HEK293 (cell line): ENCODE results near the gene BCS1L.

Experiments used
- EGR2 ChIP-seq: fragments of 450-650 bp; formaldehyde crosslinking; IDR thresholded peaks from 2 replicates; pipeline ENCODE4 v1.5.1; 2016; ENCODE audit warnings: low read depth, missing biosample characterization, missing genetic modification characterization
- GLIS1 ChIP-seq: fragments of 450-650 bp; formaldehyde crosslinking; IDR thresholded peaks from 2 replicates; pipeline ENCODE4 v1.5.1; 2016; ENCODE audit warnings: missing biosample characterization, missing genetic modification characterization
- HOXD13 ChIP-seq: sonication (generic); formaldehyde crosslinking; IDR thresholded peaks from 2 replicates; pipeline ENCODE4 v1.8.0; 2022; ENCODE audit warnings: missing genetic modification reagents, borderline replicate concordance
- KLF1 ChIP-seq: fragments of 450-650 bp; formaldehyde crosslinking; IDR thresholded peaks from 2 replicates; pipeline ENCODE4 v1.5.1; 2016; ENCODE audit warnings: missing biosample characterization, missing genetic modification characterization
- KLF7 ChIP-seq: fragments of 450-650 bp; formaldehyde crosslinking; IDR thresholded peaks from 2 replicates; pipeline ENCODE4 v1.5.1; 2016; ENCODE audit warnings: missing biosample characterization, missing genetic modification characterization, borderline replicate concordance
- ZFHX2 ChIP-seq: fragments of 450-650 bp; formaldehyde crosslinking; conservative IDR thresholded peaks from 2 replicates; pipeline ENCODE4 v1.5.1; 2016; ENCODE audit warnings: missing biosample characterization, missing genetic modification characterization
- ZNF10 ChIP-seq: fragments of 450-650 bp; formaldehyde crosslinking; IDR thresholded peaks from 2 replicates; pipeline ENCODE4 v1.5.1; 2017; ENCODE audit warnings: missing biosample characterization, missing genetic modification characterization
- ZNF133 ChIP-seq: fragments of 450-650 bp; formaldehyde crosslinking; IDR thresholded peaks from 2 replicates; pipeline ENCODE4 v1.5.1; 2016; ENCODE audit warnings: missing biosample characterization, missing genetic modification characterization
- ZNF174 ChIP-seq: fragments of 450-650 bp; formaldehyde crosslinking; IDR thresholded peaks from 2 replicates; pipeline ENCODE4 v1.5.0; 2017; ENCODE audit warnings: missing biosample characterization, mild to moderate bottlenecking, missing genetic modification characterization
- ZNF214 ChIP-seq: fragments of 450-650 bp; formaldehyde crosslinking; IDR thresholded peaks from 2 replicates; pipeline ENCODE4 v1.5.1; 2017; ENCODE audit warnings: missing biosample characterization, mild to moderate bottlenecking, missing genetic modification characterization, borderline replicate concordance
- ZNF354C ChIP-seq: fragments of 450-650 bp; formaldehyde crosslinking; IDR thresholded peaks from 2 replicates; pipeline ENCODE4 v1.5.1; 2016; ENCODE audit warnings: missing biosample characterization, missing genetic modification characterization, low read depth, borderline replicate concordance
- ZNF391 ChIP-seq: fragments of 450-650 bp; formaldehyde crosslinking; IDR thresholded peaks from 2 replicates; pipeline ENCODE4 v1.5.1; 2016; ENCODE audit warnings: low read depth, missing biosample characterization, missing genetic modification characterization, borderline replicate concordance
- ZNF404 ChIP-seq: fragments of 450-650 bp; formaldehyde crosslinking; IDR thresholded peaks from 2 replicates; pipeline ENCODE4 v1.5.1; 2017; ENCODE audit warnings: missing biosample characterization, missing genetic modification characterization
- ZNF571 ChIP-seq: fragments of 450-650 bp; formaldehyde crosslinking; IDR thresholded peaks from 2 replicates; pipeline ENCODE4 v1.5.0; 2017; ENCODE audit warnings: missing biosample characterization, missing genetic modification characterization
- ZNF658 ChIP-seq: fragments of 450-650 bp; formaldehyde crosslinking; IDR thresholded peaks from 2 replicates; pipeline ENCODE4; 2016; ENCODE audit warnings: missing biosample characterization, missing genetic modification characterization
- ZNF792 ChIP-seq: fragments of 450-650 bp; formaldehyde crosslinking; IDR thresholded peaks from 2 replicates; pipeline ENCODE4 v1.5.1; 2016; ENCODE audit warnings: missing biosample characterization, missing genetic modification characterization
- ZSCAN16 ChIP-seq: fragments of 450-650 bp; formaldehyde crosslinking; IDR thresholded peaks from 2 replicates; pipeline ENCODE4 v1.5.1; 2016; ENCODE audit warnings: missing biosample characterization, missing genetic modification characterization
- ZSCAN30 ChIP-seq: fragments of 450-650 bp; IDR thresholded peaks from 2 replicates; pipeline ENCODE4 v1.5.1; 2018; ENCODE audit warnings: missing biosample characterization, mild to moderate bottlenecking, missing genetic modification characterization, moderate library complexity
- TF ChIP-seq, protein P1 (sequence below): fragments of 450-650 bp; formaldehyde crosslinking; IDR thresholded peaks from 2 replicates; pipeline ENCODE4 v1.5.1; 2016; ENCODE audit warnings: missing biosample characterization, missing genetic modification characterization
- TF ChIP-seq, protein P2 (sequence below): fragments of 450-650 bp; formaldehyde crosslinking; IDR thresholded peaks from 2 replicates; pipeline ENCODE4 v1.5.1; 2016; ENCODE audit warnings: missing biosample characterization, missing genetic modification characterization, low read depth
- TF ChIP-seq, protein P3 (sequence below): fragments of 450-650 bp; formaldehyde crosslinking; IDR thresholded peaks from 2 replicates; pipeline ENCODE4 v1.5.1; 2017; ENCODE audit warnings: missing biosample characterization, missing genetic modification characterization
- TF ChIP-seq, protein P4 (sequence below): fragments of 450-650 bp; formaldehyde crosslinking; IDR thresholded peaks from 2 replicates; pipeline ENCODE4 v1.5.1; 2016; ENCODE audit warnings: missing biosample characterization, missing genetic modification characterization
- TF ChIP-seq, protein P5 (sequence below): fragments of 450-650 bp; formaldehyde crosslinking; IDR thresholded peaks from 2 replicates; pipeline ENCODE4 v1.5.1; 2016; ENCODE audit warnings: missing biosample characterization, missing genetic modification characterization, borderline replicate concordance

The BCS1L gene

DNA sequence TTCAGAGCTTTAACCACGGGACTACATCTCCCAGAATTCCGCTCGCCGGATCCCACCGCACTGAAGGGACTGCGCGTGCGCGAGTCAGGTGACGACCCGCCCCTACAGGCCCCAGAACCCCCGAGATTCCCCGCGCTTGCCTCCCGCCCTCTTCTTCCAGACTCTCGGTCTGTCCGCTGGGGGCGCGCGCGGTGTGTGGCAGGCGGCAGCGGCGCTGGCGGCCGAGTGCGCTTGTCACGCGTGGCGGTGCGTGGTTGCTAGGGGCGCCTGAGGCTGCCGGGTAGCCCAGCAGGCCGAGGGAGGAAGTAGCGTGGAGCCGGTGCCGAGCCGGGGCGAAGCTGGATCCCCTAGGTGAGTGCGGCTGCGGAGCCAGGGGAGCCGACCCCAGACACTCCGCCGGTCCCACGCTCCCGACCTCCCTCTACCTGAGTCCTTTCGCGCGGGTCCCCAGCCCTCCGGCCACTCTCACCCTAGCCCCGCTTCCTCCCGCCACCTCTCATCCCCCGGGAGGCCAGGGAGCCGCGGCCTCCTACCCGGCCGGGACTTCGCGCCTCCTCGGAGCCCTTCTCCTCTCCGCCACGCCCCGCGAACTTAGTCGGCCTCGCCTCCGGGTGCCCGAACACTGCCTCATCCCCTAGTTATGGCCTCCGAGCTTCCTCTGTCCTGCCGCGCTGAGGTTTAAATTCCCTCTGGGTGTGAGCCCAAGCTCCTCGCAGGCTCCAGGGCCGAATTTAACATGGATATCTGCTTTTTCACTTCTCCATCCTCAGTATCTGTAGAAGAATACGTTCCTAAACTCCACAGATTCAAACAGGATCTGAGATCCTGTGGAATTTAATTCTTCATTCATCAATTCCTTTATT, 51.4 kb downstream of the BCS1L start, which contains the start of gene TTLL4 (continued):
- no peak for TF ChIP-seq ZNF658 (tag by site-specific recombination)
- no peak for TF ChIP-seq ZNF174 (tag by site-specific recombination)
- TF ChIP-seq, protein P1, sequence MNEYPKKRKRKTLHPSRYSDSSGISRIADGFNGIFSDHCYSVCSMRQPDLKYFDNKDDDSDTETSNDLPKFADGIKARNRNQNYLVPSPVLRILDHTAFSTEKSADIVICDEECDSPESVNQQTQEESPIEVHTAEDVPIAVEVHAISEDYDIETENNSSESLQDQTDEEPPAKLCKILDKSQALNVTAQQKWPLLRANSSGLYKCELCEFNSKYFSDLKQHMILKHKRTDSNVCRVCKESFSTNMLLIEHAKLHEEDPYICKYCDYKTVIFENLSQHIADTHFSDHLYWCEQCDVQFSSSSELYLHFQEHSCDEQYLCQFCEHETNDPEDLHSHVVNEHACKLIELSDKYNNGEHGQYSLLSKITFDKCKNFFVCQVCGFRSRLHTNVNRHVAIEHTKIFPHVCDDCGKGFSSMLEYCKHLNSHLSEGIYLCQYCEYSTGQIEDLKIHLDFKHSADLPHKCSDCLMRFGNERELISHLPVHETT (tag by site-specific recombination): peak; percentile 52; the same call in 1 of the 2 replicates
- no peak for TF ChIP-seq ZNF133 (tag by site-specific recombination)
- peak; percentile 74 for TF ChIP-seq GLIS1 (tag by site-specific recombination)
- TF ChIP-seq, protein P2, sequence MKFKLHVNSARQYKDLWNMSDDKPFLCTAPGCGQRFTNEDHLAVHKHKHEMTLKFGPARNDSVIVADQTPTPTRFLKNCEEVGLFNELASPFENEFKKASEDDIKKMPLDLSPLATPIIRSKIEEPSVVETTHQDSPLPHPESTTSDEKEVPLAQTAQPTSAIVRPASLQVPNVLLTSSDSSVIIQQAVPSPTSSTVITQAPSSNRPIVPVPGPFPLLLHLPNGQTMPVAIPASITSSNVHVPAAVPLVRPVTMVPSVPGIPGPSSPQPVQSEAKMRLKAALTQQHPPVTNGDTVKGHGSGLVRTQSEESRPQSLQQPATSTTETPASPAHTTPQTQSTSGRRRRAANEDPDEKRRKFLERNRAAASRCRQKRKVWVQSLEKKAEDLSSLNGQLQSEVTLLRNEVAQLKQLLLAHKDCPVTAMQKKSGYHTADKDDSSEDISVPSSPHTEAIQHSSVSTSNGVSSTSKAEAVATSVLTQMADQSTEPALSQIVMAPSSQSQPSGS (tag by site-specific recombination): no peak
- TF ChIP-seq ZSCAN30 (tag by site-specific recombination): no peak; the same call in 1 of the 2 replicates
- 0 out of 2 replicates have a peak, but pooled peaks have one; percentile 5 for TF ChIP-seq EGR2 (tag by site-specific recombination)
- no peak for TF ChIP-seq ZNF354C
- TF ChIP-seq, protein P3, sequence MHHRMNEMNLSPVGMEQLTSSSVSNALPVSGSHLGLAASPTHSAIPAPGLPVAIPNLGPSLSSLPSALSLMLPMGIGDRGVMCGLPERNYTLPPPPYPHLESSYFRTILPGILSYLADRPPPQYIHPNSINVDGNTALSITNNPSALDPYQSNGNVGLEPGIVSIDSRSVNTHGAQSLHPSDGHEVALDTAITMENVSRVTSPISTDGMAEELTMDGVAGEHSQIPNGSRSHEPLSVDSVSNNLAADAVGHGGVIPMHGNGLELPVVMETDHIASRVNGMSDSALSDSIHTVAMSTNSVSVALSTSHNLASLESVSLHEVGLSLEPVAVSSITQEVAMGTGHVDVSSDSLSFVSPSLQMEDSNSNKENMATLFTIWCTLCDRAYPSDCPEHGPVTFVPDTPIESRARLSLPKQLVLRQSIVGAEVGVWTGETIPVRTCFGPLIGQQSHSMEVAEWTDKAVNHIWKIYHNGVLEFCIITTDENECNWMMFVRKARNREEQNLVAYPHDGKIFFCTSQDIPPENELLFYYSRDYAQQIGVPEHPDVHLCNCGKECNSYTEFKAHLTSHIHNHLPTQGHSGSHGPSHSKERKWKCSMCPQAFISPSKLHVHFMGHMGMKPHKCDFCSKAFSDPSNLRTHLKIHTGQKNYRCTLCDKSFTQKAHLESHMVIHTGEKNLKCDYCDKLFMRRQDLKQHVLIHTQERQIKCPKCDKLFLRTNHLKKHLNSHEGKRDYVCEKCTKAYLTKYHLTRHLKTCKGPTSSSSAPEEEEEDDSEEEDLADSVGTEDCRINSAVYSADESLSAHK (tag by site-specific recombination): no peak
- TF ChIP-seq ZNF404 (tag by site-specific recombination): no peak
- no peak for TF ChIP-seq ZNF792 (tag by site-specific recombination)
- TF ChIP-seq ZFHX2 (tag by site-specific recombination): 0 out of 2 replicates have a peak, but pooled peaks have one; percentile 34
- TF ChIP-seq, protein P4, sequence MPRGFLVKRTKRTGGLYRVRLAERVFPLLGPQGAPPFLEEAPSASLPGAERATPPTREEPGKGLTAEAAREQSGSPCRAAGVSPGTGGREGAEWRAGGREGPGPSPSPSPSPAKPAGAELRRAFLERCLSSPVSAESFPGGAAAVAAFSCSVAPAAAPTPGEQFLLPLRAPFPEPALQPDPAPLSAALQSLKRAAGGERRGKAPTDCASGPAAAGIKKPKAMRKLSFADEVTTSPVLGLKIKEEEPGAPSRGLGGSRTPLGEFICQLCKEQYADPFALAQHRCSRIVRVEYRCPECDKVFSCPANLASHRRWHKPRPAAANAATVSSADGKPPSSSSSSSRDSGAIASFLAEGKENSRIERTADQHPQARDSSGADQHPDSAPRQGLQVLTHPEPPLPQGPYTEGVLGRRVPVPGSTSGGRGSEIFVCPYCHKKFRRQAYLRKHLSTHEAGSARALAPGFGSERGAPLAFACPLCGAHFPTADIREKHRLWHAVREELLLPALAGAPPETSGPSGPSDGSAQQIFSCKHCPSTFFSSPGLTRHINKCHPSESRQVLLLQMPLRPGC: peak; percentile 41; the same call in 1 of the 2 replicates
- TF ChIP-seq, protein P5, sequence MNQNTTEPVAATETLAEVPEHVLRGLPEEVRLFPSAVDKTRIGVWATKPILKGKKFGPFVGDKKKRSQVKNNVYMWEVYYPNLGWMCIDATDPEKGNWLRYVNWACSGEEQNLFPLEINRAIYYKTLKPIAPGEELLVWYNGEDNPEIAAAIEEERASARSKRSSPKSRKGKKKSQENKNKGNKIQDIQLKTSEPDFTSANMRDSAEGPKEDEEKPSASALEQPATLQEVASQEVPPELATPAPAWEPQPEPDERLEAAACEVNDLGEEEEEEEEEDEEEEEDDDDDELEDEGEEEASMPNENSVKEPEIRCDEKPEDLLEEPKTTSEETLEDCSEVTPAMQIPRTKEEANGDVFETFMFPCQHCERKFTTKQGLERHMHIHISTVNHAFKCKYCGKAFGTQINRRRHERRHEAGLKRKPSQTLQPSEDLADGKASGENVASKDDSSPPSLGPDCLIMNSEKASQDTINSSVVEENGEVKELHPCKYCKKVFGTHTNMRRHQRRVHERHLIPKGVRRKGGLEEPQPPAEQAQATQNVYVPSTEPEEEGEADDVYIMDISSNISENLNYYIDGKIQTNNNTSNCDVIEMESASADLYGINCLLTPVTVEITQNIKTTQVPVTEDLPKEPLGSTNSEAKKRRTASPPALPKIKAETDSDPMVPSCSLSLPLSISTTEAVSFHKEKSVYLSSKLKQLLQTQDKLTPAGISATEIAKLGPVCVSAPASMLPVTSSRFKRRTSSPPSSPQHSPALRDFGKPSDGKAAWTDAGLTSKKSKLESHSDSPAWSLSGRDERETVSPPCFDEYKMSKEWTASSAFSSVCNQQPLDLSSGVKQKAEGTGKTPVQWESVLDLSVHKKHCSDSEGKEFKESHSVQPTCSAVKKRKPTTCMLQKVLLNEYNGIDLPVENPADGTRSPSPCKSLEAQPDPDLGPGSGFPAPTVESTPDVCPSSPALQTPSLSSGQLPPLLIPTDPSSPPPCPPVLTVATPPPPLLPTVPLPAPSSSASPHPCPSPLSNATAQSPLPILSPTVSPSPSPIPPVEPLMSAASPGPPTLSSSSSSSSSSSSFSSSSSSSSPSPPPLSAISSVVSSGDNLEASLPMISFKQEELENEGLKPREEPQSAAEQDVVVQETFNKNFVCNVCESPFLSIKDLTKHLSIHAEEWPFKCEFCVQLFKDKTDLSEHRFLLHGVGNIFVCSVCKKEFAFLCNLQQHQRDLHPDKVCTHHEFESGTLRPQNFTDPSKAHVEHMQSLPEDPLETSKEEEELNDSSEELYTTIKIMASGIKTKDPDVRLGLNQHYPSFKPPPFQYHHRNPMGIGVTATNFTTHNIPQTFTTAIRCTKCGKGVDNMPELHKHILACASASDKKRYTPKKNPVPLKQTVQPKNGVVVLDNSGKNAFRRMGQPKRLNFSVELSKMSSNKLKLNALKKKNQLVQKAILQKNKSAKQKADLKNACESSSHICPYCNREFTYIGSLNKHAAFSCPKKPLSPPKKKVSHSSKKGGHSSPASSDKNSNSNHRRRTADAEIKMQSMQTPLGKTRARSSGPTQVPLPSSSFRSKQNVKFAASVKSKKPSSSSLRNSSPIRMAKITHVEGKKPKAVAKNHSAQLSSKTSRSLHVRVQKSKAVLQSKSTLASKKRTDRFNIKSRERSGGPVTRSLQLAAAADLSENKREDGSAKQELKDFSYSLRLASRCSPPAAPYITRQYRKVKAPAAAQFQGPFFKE (tag by site-specific recombination): no peak
- TF ChIP-seq ZNF391 (tag by site-specific recombination): peak; percentile 84; the same call in 1 of the 2 replicates
- TF ChIP-seq ZNF10: 0 out of 2 replicates have a peak, but pooled peaks have one; percentile 28
- TF ChIP-seq ZNF571 (tag by site-specific recombination): no peak
- TF ChIP-seq ZSCAN16 (tag by site-specific recombination): no peak
- no peak for TF ChIP-seq ZNF214 (tag by site-specific recombination)
- peak; percentile 33; the same call in 1 of the 2 replicates for TF ChIP-seq KLF1 (tag by site-specific recombination)
- no peak for TF ChIP-seq KLF7 (tag by site-specific recombination)
- no peak for TF ChIP-seq HOXD13 (CRISPR knock-in tag)
